C4-2B (cell line): Measurements from ENCODE around the gene GPHN.

ENCODE experiments used
- CTCF ChIP-seq: fragments of 450-650 bp; conservative IDR thresholded peaks from 2 replicates; pipeline ENCODE4 v1.5.1; 2017; ENCODE audit warnings: mild to moderate bottlenecking
- ZFX ChIP-seq: fragments of 450-650 bp; IDR thresholded peaks from 2 replicates; pipeline ENCODE4 v1.6.1; 2017

GRCh38 chr14:66802962-66803361 is 295.0 kb downstream of the GPHN start:
- TF ChIP-seq CTCF = no peak
- no peak for TF ChIP-seq ZFX
